Measurements from ENCODE around the gene COMT. TPM values are rescaled to one million over a fixed set of nuclear protein-coding genes. Genes with fewer than 3 reads are reported as not detected.

Gene COMT
- total RNA-seq, 2 experiments from 2014 or later = 90.8 to 112 TPM

- POLR2A ChIA-PET = no interaction called here
- CTCF ChIA-PET (ENCODE audit: unreplicated experiment) = no interaction called here
- intact Hi-C loops (cut with micrococcal nuclease; ENCODE audit: unreplicated experiment) = no loop called here
Observed at GRCh38 chr22:19917389-19918138, 24.0 kb upstream of the COMT start.

DNA sequence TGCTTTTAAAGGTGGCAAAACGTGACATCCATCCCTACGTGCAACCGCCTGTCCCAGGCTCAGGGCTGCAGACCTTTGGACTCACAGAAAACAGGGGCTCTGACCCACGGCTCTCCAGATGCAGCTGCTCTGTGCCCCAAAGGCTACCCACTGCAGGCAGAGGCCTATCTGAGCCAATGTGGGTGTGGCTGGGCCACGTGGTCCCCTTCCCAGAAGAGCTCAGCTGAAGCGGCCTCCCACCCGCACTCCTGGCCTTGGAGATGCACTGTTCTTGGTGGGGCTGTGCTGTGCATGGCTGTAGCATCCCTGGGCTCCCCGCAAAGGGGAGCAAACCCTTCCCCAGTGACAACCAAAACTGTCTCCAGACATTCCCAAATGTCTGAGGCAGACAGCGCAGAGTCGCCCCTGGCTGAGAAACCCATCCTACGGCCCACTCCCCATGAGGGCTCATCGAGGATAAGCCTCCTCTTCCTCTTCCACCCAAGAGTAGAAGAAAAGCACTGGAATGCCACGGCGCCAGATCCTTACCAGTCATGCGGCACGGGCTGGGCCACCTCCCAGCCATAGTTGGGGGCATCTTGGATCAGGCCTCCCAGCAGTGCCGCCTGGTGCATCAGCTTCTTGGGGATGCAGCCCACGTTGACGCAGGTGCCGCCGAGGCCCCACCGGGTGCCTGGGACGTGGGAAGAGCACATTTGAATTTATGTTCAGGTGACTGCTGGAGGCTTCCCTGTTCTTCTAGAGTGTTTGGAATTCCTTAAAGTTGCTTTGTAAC is 23.1 kb upstream of the COMT start:
- Histone ChIP-seq H3K9me2 (ENCODE audit: insufficient read depth, low read length) (no peaks in the 10 kb centered on the region), H3K4me3 (ENCODE audit: low read depth, low read length, poor library complexity, severe bottlenecking) (no peak overlapping the region), H3K4me1 (ENCODE audit: insufficient read depth, low read length, poor library complexity, severe bottlenecking) (peaks cover 4% of the 10 kb centered on the region), H3K9me3 (ENCODE audit: low read length) (no peaks in the 10 kb centered on the region), H2AFZ (ENCODE audit: low read length) (no peak overlapping the region), H3K27ac (ENCODE audit: low read depth, low read length, poor library complexity, severe bottlenecking) (no peak overlapping the region), H3K79me2 (ENCODE audit: insufficient read depth, low read depth, low read length) (no peaks in the 10 kb centered on the region), H3K36me3 (ENCODE audit: insufficient read depth, low read length) (no peaks in the 10 kb centered on the region; the same call in 1 of the 2 replicates), H3K4me2 (ENCODE audit: low read length) (no peak overlapping the region), H4K20me1 (ENCODE audit: insufficient read depth, low read length) (no peaks in the 10 kb centered on the region)
- DNase-seq (ENCODE audit: low spot score) = no peak
- TF ChIP-seq EZH2phosphoT487 (IDR thresholded peaks at IDR 0.05; ENCODE audit: borderline replicate concordance, low read depth, low read length) = no peak
- TF ChIP-seq CTCF (conservative IDR thresholded peaks at IDR 0.05; ENCODE audit: low read length) = no peak
- CTCF ChIA-PET (ENCODE audit: unreplicated experiment) = no interaction called here
- intact Hi-C loops (cut with micrococcal nuclease; ENCODE audit: unreplicated experiment) = no loop called here
- no TSS peak for BruUV-seq (replicated peaks)
- POLR2A ChIA-PET = no interaction called here

More at GRCh38 chr22:19917389-19918138, 24.0 kb upstream of the COMT start:
- H3K4me1 ChIP-seq (ENCODE audit: insufficient read depth, low read length, poor library complexity, severe bottlenecking) = peaks cover 4% of the 10 kb centered on the region
- no peak overlapping the region for H2AFZ ChIP-seq (ENCODE audit: low read length)
- BruUV-seq (replicated peaks) = no TSS peak
- no peaks in the 10 kb centered on the region; the same call in 1 of the 2 replicates for H3K36me3 ChIP-seq (ENCODE audit: insufficient read depth, low read length)
- no peak for DNase-seq (ENCODE audit: low spot score)
- H3K79me2 ChIP-seq (ENCODE audit: insufficient read depth, low read depth, low read length) = no peaks in the 10 kb centered on the region
- H4K20me1 ChIP-seq (ENCODE audit: insufficient read depth, low read length) = no peaks in the 10 kb centered on the region
- no peak overlapping the region for H3K4me2 ChIP-seq (ENCODE audit: low read length)
- H3K27ac ChIP-seq (ENCODE audit: low read depth, low read length, poor library complexity, severe bottlenecking) = no peak overlapping the region
- no peaks in the 10 kb centered on the region for H3K9me2 ChIP-seq (ENCODE audit: insufficient read depth, low read length)
- TF ChIP-seq EZH2phosphoT487 (IDR thresholded peaks at IDR 0.05; ENCODE audit: borderline replicate concordance, low read depth, low read length) = no peak
- no peak for TF ChIP-seq CTCF (conservative IDR thresholded peaks at IDR 0.05; ENCODE audit: low read length)
- no peaks in the 10 kb centered on the region for H3K9me3 ChIP-seq (ENCODE audit: low read length)
- H3K4me3 ChIP-seq (ENCODE audit: low read depth, low read length, poor library complexity, severe bottlenecking) = no peak overlapping the region
